Measurements from ENCODE around the gene NEK1.

The NEK1 gene

GRCh38 chr4:169383724-169384123 is 228.7 kb downstream of the NEK1 start:
- in situ Hi-C loops (cut with HindIII; ENCODE audit: low sequenced_read_pairs), result no loop called here

GRCh38 chr4:169379688-169380087 is 232.7 kb downstream of the NEK1 start:
- in situ Hi-C loops (cut with HindIII; ENCODE audit: low sequenced_read_pairs), result no loop called here

- in situ Hi-C loops (cut with HindIII; ENCODE audit: low sequenced_read_pairs), result no loop called here
These were observed 235.0 kb downstream of the NEK1 start for GRCh38 chr4:169377367-169377766.

- in situ Hi-C loops (cut with HindIII; ENCODE audit: low sequenced_read_pairs), result no loop called here
These were observed 236.0 kb downstream of the NEK1 start for GRCh38 chr4:169376421-169376820.

GRCh38 chr4:169372791-169373190 is 239.6 kb downstream of the NEK1 start:
- in situ Hi-C loops (cut with HindIII; ENCODE audit: low sequenced_read_pairs), result no loop called here

- in situ Hi-C loops (cut with HindIII; ENCODE audit: low sequenced_read_pairs), result no loop called here
These were observed 242.7 kb downstream of the NEK1 start for GRCh38 chr4:169369634-169370033.

- in situ Hi-C loops (cut with HindIII; ENCODE audit: low sequenced_read_pairs), result no loop called here
These were observed 244.6 kb downstream of the NEK1 start for GRCh38 chr4:169367826-169368225.

- in situ Hi-C loops (cut with HindIII; ENCODE audit: low sequenced_read_pairs), result no loop called here
These were observed 245.6 kb downstream of the NEK1 start for GRCh38 chr4:169366821-169367220.

GRCh38 chr4:169362607-169363006 is 249.8 kb downstream of the NEK1 start:
- in situ Hi-C loops (cut with HindIII; ENCODE audit: low sequenced_read_pairs), result no loop called here

GRCh38 chr4:169361756-169362155 is 250.6 kb downstream of the NEK1 start:
- in situ Hi-C loops (cut with HindIII; ENCODE audit: low sequenced_read_pairs), result no loop called here

GRCh38 chr4:169359961-169360360 is 252.4 kb downstream of the NEK1 start:
- in situ Hi-C loops (cut with HindIII; ENCODE audit: low sequenced_read_pairs), result no loop called here

- in situ Hi-C loops (cut with HindIII; ENCODE audit: low sequenced_read_pairs), result loop anchor here (5.0 kb wide), 2 partner anchors 40 to 45 kb away; no protein-coding TSS in a partner anchor
These were observed 260.0 kb downstream of the NEK1 start for GRCh38 chr4:169352360-169352759.

- in situ Hi-C loops (cut with HindIII; ENCODE audit: low sequenced_read_pairs), result loop anchor here (5.0 kb wide), 2 partner anchors 40 to 45 kb away; no protein-coding TSS in a partner anchor
These were observed 260.5 kb downstream of the NEK1 start for GRCh38 chr4:169351872-169352271.

GRCh38 chr4:169348541-169348940 is 263.8 kb downstream of the NEK1 start:
- in situ Hi-C loops (cut with HindIII; ENCODE audit: low sequenced_read_pairs), result no loop called here

- in situ Hi-C loops (cut with HindIII; ENCODE audit: low sequenced_read_pairs), result no loop called here
These were observed 265.5 kb downstream of the NEK1 start for GRCh38 chr4:169346840-169347239.

GRCh38 chr4:169345316-169345721 is 267.1 kb downstream of the NEK1 start:
- in situ Hi-C loops (cut with HindIII; ENCODE audit: low sequenced_read_pairs), result no loop called here

Data from endothelial cell of hepatic sinusoid (primary cell).